Fibroblast of lung (primary cell): ENCODE data around the gene RXRA. TPM values are rescaled to one million over a fixed set of nuclear protein-coding genes. Genes with fewer than 3 reads are reported as not detected.

Experiments
- DNase-seq, 2 donors: peaks; one replicate each; pipeline versions ENCODE4 v3.0.0 to v3.0.0-alpha.2; 2010; ENCODE audit warnings: low read depth in 2 of 2
- H2AFZ ChIP-seq: 2 replicates; pipeline ENCODE4 v1.5.1; 2012; ENCODE audit warnings: low read length, control low read depth, inconsistent platforms
- H3K27ac ChIP-seq: 2 replicates; pipeline ENCODE4 v1.5.1; 2011; ENCODE audit warnings: low read length, control low read depth; ENCODE audit not compliant: insufficient read depth
- H3K27me3 ChIP-seq: 2 replicates; pipeline ENCODE4 v1.5.1; 2011; ENCODE audit warnings: mild to moderate bottlenecking, low read length; ENCODE audit not compliant: control insufficient read depth, insufficient read depth
- H3K36me3 ChIP-seq: 2 replicates; pipeline ENCODE4 v1.5.1; 2011; ENCODE audit warnings: low read length; ENCODE audit not compliant: control insufficient read depth, insufficient read depth
- H3K4me1 ChIP-seq: 2 replicates; pipeline ENCODE4 v1.5.1; 2011; ENCODE audit warnings: low read length; ENCODE audit not compliant: control insufficient read depth, insufficient read depth; ENCODE audit errors: extremely low read depth
- H3K4me2 ChIP-seq: 2 replicates; pipeline ENCODE4 v1.5.1; 2011; ENCODE audit warnings: low read length, control low read depth; ENCODE audit not compliant: insufficient read depth; ENCODE audit errors: extremely low read depth
- H3K4me3 ChIP-seq, 4 experiments: fragments of 200-600 bp in 1 of 4; sonication (generic) in 1 of 4; replicated peaks in 1 of 4; 2 replicates each; pipeline ENCODE4 v1.5.1; 2011 to 2016; ENCODE audit warnings: low read length in 4 of 4, low read depth in 3 of 4, mild to moderate bottlenecking in 3 of 4, control low read depth in 2 of 4, inconsistent platforms in 1 of 4, mixed read lengths in 1 of 4; ENCODE audit not compliant: insufficient read depth in 1 of 4; ENCODE audit errors: control extremely low read depth in 1 of 4
- H3K79me2 ChIP-seq: 2 replicates; pipeline ENCODE4 v1.5.1; 2012; ENCODE audit warnings: mild to moderate bottlenecking, low read length, inconsistent platforms; ENCODE audit not compliant: control insufficient read depth, insufficient read depth
- H3K9ac ChIP-seq: 2 replicates; pipeline ENCODE4 v1.5.1; 2011; ENCODE audit warnings: mild to moderate bottlenecking, low read length, control low read depth; ENCODE audit not compliant: insufficient read depth
- H3K9me3 ChIP-seq: 2 replicates; pipeline ENCODE4 v1.5.1; 2012; ENCODE audit warnings: low read depth, low read length; ENCODE audit not compliant: control insufficient read depth, insufficient read depth
- H4K20me1 ChIP-seq: 2 replicates; pipeline ENCODE4 v1.5.1; 2011; ENCODE audit warnings: low read length; ENCODE audit not compliant: control insufficient read depth, insufficient read depth; ENCODE audit errors: extremely low read depth
- CTCF ChIP-seq, 2 donors: IDR thresholded peaks in 1 of 2; conservative IDR thresholded peaks in 1 of 2; 1 replicate in 1 of 2; 2 replicates in 1 of 2; pipeline ENCODE4 v1.5.1; 2011 to 2012; ENCODE audit warnings: low read length in 2 of 2, control low read depth in 1 of 2, inconsistent platforms in 1 of 2, low read depth in 1 of 2, mild to moderate bottlenecking in 1 of 2
- EZH2 ChIP-seq: IDR thresholded peaks from 2 replicates; pipeline ENCODE4 v1.5.1; 2012; ENCODE audit warnings: low read length, control low read depth, mild to moderate bottlenecking; ENCODE audit errors: missing control alignments
- polyA plus RNA-seq, 2 donors: library from polyadenylated mRNA; depleted of rRNA in 1 of 2; stranded (reverse) in 1 of 2; unstranded in 1 of 2; fragments of >200 nt; gene quantifications; 2 replicates each; pipeline ENCODE4 v1.2.1, GENCODE V29; 2011 to 2012; ENCODE audit warnings: missing spikeins in 1 of 2
- total RNA-seq: library from RNA; depleted of rRNA; stranded (reverse); fragments of >200 nt; gene quantifications from 2 replicates; pipeline ENCODE4 v1.2.1, GENCODE V29; 2014

Gene RXRA
- total and polyA plus RNA-seq, 2 donors (not counting 1 experiment from before 2014, with no cell fraction given), result 13.3 to 14.9 TPM

GRCh38 chr9:134408939-134409737 is 82.9 kb downstream of the RXRA start:
- Histone ChIP-seq H4K20me1 (no peaks in the 10 kb centered on the region), H2AFZ (no peak overlapping the region), H3K9ac (no peak overlapping the region), H3K27ac (no peak overlapping the region), H3K27me3 (no peaks in the 10 kb centered on the region), H3K36me3 (peaks cover 1% of the 10 kb centered on the region), H3K4me1 (peaks cover 31% of the 10 kb centered on the region), H3K4me3 (no peak overlapping the region), H3K4me2 (no peak overlapping the region), H3K9me3 (no peaks in the 10 kb centered on the region), H3K79me2 (peaks cover 4% of the 10 kb centered on the region)
- no peak for DNase-seq
- TF ChIP-seq CTCF (conservative IDR thresholded peaks at IDR 0.05 in 1 of 2, IDR thresholded peaks at IDR 0.05 in 1 of 2; ENCODE audit: low read depth in 1 of 2, low read length in 2 of 2) (no peak), EZH2 (no peak)

GRCh38 chr9:134410071-134410834 is 84.0 kb downstream of the RXRA start:
- no peak overlapping the region for H3K4me3 ChIP-seq
- no peak for DNase-seq
- peaks cover 1% of the 10 kb centered on the region for H3K36me3 ChIP-seq
- no peak overlapping the region for H3K27ac ChIP-seq
- H4K20me1 ChIP-seq, result no peaks in the 10 kb centered on the region
- H3K4me1 ChIP-seq, result peaks cover 28% of the 10 kb centered on the region
- peaks cover 4% of the 10 kb centered on the region for H3K79me2 ChIP-seq
- H2AFZ ChIP-seq, result no peak overlapping the region
- H3K27me3 ChIP-seq, result no peaks in the 10 kb centered on the region
- H3K9me3 ChIP-seq, result no peaks in the 10 kb centered on the region
- H3K4me2 ChIP-seq, result no peak overlapping the region
- H3K9ac ChIP-seq, result no peak overlapping the region
- TF ChIP-seq CTCF (conservative IDR thresholded peaks at IDR 0.05 in 1 of 2, IDR thresholded peaks at IDR 0.05 in 1 of 2; ENCODE audit: low read depth in 1 of 2, low read length in 2 of 2) (no peak), EZH2 (no peak)

- Histone ChIP-seq H3K4me2 (no peak overlapping the region), H3K27me3 (no peaks in the 10 kb centered on the region), H3K79me2 (peaks cover 4% of the 10 kb centered on the region), H3K4me1 (peaks cover 27% of the 10 kb centered on the region), H3K27ac (no peak overlapping the region), H3K9ac (no peak overlapping the region), H3K36me3 (peaks cover 1% of the 10 kb centered on the region), H2AFZ (no peak overlapping the region), H4K20me1 (no peaks in the 10 kb centered on the region), H3K4me3 (no peak overlapping the region), H3K9me3 (no peaks in the 10 kb centered on the region)
- no peak for DNase-seq
- TF ChIP-seq EZH2, result no peak
- no peak for TF ChIP-seq CTCF (conservative IDR thresholded peaks at IDR 0.05 in 1 of 2, IDR thresholded peaks at IDR 0.05 in 1 of 2; ENCODE audit: low read depth in 1 of 2, low read length in 2 of 2)
Measured at GRCh38 chr9:134410835-134411217, 84.6 kb downstream of the RXRA start.
